KOPT-K1 (cell line): ENCODE data around the gene TM2D3.
"Not testable (repeated sequence)": the region's sequence is repeated elsewhere in the genome, so short reads cannot be mapped to it uniquely, and the experiment has no call there.

Experiments used
- H3K27ac ChIP-seq: fragments of 200-600 bp; sonication (generic); 2 replicates; pipeline ENCODE4 v1.5.1; 2016; ENCODE audit warnings: antibody characterized with exemption, mild to moderate bottlenecking, low read depth, low read length; ENCODE audit not compliant: poor library complexity, severe bottlenecking
- H3K36me3 ChIP-seq: fragments of 200-600 bp; sonication (generic); 2 replicates; pipeline ENCODE4 v1.5.1; 2017; ENCODE audit warnings: antibody characterized with exemption, mild to moderate bottlenecking, low read length, moderate library complexity; ENCODE audit not compliant: insufficient read depth
- H3K9me3 ChIP-seq: fragments of 200-600 bp; sonication (generic); 2 replicates; pipeline ENCODE4 v1.5.1; 2017; ENCODE audit warnings: antibody characterized with exemption, low read length, mild to moderate bottlenecking; ENCODE audit not compliant: insufficient read depth, poor library complexity, severe bottlenecking

The TM2D3 gene

DNA sequence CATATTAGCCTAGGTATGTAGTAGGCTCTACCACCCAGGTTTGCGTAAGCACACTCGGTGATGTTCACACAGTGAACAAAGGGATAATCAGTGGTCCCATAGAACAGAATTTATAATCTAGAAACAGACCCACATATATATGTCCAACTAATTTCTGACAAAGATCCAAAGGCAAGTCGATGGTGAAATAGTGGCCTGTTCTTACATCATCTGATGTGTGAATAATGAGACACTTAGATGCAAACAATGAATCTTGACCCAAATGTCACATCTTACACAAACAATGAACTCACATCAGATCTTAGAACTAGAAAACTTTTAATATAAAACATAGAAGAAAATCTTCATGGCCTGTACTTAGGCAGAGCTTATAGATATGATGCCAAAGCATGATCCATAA, 17.6 kb upstream of the TM2D3 start:
- H3K27ac ChIP-seq: no peak overlapping the region
- no peaks in the 10 kb centered on the region for H3K9me3 ChIP-seq
- H3K36me3 ChIP-seq: peaks cover 31% of the 10 kb centered on the region

DNA sequence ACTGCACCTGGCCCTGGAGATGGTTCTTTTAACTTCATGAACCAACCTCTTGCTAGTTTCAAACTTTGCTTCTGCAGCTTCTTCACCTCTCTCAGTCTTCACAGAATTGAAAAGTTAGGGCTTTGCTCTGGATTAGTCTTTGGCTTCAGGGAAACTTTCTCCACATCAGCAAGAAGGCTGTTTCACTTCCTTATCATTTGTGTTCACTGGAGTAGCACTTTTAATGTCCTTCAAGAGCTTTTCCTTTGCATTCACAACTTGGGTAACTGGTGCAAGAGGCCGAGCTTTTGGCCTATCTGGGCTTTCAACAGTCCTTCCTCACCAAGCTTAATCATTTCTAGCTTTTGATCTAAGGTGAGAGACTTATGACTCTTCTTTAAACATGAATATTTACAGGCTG, 15.7 kb upstream of the TM2D3 start:
- H3K27ac ChIP-seq: no peak overlapping the region
- no peaks in the 10 kb centered on the region for H3K9me3 ChIP-seq
- peaks cover 22% of the 10 kb centered on the region for H3K36me3 ChIP-seq

DNA sequence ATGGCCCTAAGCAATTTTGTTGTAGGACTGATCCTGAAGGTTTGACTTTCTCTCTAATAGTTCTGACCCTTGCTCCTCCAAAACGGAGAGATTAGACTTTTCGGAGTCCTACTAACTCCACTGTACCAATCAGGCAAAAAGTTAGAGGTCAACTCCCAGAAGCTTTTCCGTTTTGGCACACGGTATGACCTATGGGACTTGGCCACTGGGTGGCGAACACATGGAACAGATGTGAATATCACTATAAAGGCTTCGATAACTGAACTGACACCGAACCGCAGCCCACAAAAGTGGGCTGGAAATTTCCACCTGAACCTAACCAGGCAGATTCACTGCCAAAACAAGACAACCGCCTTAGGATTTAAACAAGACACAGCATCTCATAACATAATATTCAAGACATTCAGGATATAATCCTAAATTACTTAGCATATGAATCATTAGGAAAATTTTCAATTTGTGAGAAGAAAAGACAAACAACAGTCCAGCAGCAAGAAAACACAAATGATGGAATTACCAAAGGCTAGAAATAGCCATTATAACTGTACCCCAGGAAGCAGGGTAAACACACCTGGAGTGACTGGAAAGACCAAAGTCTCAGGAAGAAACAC, 12.2 kb upstream of the TM2D3 start:
- H3K36me3 ChIP-seq: peaks cover 12% of the 10 kb centered on the region; the same call in 1 of the 2 replicates
- no peak overlapping the region for H3K27ac ChIP-seq
- H3K9me3 ChIP-seq: no peaks in the 10 kb centered on the region

DNA sequence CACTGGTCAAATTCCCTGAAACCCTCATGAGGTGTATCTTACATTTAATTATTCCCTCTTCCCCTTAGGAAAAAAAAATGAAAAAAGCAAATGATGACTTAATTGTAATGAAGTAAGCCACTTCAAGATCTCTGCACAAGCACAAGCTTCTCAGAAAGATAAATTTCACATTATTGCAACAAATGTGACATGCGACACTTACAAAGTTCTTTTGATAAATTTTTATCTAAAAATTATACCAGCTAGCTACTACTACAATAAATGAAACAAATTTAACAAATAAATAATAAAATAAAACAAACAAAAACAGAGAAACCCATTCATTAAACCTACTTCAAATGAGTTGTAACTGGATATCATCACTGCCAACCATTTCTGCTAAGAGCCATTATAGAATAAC, 10.0 kb upstream of the TM2D3 start:
- Histone ChIP-seq H3K27ac (no peak overlapping the region), H3K36me3 (peaks cover 4% of the 10 kb centered on the region; the same call in 1 of the 2 replicates), H3K9me3 (no peaks in the 10 kb centered on the region)

DNA sequence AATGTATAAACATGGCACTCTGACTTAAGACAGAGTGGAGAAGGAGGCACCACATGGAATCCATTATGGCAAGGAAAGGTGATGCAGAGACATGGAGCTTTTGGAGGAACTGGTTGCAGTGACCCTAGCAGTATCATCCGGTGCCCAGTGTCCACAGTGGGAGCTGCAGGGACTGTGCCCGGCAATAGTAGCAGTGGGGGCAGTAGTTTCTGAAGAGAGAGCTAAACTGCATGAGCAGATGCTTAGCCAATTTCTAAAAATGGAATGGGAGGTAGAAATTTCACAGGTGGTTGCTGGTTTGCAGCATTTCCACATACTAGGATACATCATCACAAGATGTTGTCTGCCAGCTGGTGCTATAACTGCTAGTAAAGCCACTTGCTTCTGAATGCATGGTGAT, 7.8 kb upstream of the TM2D3 start:
- Histone ChIP-seq H3K36me3 (no peaks in the 10 kb centered on the region; the same call in 1 of the 2 replicates), H3K27ac (no peak overlapping the region), H3K9me3 (no peaks in the 10 kb centered on the region)

DNA sequence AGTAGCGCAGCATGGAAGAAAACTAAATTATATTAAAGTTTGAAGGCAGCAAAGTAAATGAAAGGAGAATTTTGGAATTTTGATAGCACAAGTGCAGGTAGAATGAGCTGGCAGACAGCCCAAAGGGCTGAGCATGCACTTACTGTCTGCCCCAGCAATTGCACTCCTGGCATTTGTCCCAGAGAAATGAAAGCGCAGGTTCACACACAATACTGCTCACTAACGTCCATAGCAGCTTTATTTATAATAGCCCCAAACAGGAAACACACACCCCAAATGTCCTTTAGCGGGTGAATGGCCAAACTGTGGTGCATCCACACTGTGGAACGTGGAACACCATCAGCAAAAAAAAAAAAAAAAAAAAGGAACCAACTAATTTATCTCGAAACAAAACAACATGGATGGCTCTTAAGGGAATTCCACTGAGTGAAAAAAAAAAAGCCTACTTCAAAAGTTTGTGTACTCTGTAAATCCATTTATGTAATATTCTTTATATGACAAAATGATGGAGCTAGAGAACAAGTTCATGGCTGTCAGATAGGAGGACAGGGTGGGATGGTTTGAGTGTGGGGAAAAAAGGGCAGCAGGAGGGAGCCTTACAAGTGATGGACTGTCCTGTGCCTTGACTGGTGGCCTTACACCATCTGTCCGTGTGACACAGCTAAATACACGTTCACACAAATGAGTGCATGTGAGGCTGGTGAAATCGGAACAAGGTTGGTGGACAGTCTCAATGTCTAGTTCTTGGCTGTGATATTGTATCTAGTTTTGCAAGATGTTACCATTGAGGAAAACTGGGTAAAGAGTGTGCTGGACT, 6.0 kb upstream of the TM2D3 start:
- Histone ChIP-seq H3K9me3 (no peaks in the 10 kb centered on the region), H3K36me3 (no peaks in the 10 kb centered on the region; the same call in 1 of the 2 replicates), H3K27ac (no peak overlapping the region)

DNA sequence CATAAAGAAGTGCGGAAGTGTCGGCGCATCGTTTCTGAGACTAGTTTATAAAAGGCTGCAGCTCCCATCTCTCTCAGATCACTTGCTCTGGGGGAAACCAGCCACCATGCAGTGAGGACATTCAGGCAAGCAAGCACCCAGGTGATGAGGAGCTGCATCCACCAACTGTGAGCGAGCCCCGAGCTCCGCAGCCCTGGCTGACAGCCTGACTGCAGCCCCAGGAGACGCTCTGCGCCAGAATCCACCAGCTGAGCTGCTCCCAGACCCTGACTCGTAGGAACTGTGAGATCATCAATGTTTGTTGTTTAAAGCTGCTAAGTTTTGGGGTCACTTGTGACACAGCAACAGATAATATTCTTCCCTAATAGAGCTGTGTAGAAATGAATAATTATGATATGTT, 5.0 kb upstream of the TM2D3 start:
- no peaks in the 10 kb centered on the region; the same call in 1 of the 2 replicates for H3K36me3 ChIP-seq
- no peaks in the 10 kb centered on the region for H3K9me3 ChIP-seq
- no peak overlapping the region for H3K27ac ChIP-seq

DNA sequence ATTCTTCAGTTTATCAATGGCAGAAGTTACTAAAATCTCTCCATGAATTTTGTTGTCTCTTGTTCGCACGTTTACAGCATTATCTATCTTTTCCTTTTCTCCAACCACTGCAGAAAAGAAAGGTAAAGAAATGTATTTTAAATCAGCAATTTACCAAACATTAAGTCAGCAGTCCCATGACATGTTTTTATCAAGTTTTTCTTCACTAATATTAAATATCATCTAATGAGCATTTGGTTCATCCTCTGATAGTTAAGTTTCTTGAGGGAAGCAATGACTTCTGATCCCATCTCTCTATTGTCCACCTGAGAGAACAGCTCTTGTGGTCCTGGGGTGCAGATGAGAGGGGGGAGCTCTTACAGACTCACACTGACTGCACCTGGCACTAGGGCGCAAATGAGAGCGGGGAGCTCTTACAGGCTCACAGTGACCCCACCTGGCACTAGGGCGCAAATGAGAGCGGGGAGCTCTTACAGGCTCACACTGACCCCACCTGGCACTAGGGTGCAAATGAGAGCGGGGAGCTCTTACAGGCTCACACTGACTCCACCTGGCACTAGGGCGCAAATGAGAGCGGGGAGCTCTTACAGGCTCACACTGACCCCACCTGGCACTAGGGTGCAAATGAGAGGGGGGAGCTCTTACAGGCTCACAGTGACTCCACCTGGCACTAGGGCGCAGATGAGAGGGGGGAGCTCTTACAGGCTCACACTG, 2.6 kb upstream of the TM2D3 start:
- not testable (repeated sequence) for H3K9me3 ChIP-seq, H3K36me3 ChIP-seq, H3K27ac ChIP-seq

DNA sequence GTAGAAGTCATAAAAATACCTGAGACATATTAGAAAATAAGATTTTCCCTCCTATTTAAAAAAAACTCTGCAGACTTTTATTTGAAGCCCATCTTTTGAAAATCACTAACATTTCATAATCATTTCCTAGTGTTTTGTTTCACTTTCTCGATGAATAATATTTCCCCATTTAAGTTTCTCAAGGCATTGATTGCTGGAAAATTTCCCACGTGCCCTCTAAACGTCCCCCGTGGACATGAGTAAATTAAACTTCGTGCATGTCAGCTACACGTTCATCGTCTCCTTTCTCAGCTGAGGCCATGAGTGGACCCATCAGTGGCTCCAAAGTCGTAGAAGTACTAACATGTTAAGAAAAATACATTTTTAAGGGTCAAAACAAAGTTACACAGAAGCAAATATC, 2.0 kb upstream of the TM2D3 start:
- peaks cover 11% of the 10 kb centered on the region for H3K36me3 ChIP-seq
- H3K9me3 ChIP-seq: no peaks in the 10 kb centered on the region
- H3K27ac ChIP-seq: no peak overlapping the region

DNA sequence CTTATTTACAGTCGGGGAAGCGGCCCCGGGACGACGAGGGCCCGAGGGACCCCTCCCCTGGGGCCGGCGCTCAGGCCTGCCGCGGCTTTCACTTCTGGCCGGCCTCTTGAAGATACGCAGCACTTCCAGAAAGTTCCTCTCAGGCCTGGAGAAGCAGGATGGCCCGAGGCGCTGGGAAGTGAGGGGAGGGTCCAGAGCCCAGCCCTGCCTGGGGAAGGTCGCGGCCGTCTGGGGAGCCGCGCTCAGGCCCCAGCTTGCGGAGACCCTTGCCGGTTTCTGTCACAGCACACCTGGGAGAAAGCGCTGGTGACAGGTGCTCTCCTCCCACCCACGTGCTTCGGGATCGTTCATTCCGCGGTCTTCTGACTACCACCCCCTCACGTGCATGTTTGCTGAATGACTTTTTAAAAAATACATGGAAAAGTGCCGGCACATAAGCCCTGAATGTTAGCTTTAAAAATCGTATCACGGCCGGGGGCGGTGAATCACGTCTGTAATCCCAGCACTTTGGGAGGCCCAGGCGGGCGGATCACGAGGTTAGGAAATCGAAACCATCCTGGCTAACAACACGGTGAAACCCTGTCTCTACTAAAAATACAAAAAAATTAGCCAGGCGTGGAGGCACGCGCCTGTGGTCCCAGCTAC, 727 bp upstream of the TM2D3 start:
- Histone ChIP-seq H3K9me3 (no peaks in the 10 kb centered on the region), H3K36me3 (peaks cover 23% of the 10 kb centered on the region), H3K27ac (peak overlapping the region; percentile 84)

DNA sequence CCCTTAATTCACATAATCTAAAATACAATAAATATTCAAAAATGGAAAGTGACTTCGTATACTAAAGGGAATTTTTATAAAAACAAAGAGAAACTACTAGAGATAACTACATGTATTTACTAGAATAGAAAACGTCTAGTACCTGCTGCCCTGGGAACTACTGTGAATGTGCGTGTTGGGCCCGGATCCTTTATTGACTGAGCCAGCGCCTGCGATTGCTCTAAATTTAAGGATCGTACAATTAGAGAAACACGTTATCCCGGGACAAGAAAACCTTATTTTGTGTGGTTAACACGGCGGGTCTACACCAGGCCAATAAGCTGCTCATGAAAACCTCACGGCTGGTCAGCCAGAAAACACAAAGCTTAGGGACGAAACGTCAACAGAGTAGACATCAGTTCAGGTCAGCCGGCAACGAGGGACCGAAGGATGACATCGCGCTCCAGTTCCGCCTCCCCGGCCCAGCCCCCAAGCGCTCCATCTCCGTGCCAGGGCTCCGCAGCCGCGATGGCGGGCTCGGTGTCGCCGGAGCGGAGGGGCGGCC, 555 bp downstream of the TM2D3 start:
- peak overlapping the region; percentile 84 for H3K27ac ChIP-seq
- H3K36me3 ChIP-seq: peaks cover 34% of the 10 kb centered on the region
- H3K9me3 ChIP-seq: no peaks in the 10 kb centered on the region

DNA sequence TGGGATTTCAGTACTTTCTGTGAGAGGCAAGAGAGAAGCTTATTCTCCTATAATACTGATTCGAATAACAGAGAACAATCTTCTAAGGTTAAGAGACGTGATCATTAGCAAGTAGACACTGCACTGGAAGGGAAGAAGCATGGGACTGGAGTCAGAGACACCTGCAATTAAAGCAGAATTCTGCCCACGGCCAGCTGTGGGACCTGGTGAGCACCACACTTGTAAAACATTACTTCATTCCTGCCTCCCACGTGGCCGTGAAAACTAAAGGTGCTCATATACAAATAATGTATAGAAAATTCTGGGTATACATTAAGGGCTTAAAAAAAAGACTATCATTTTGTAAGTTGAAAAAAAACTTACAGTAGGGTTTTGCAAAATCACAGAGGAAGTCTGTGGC, 2.0 kb downstream of the TM2D3 start:
- Histone ChIP-seq H3K36me3 (peaks cover 49% of the 10 kb centered on the region), H3K27ac (no peak overlapping the region), H3K9me3 (no peaks in the 10 kb centered on the region)

DNA sequence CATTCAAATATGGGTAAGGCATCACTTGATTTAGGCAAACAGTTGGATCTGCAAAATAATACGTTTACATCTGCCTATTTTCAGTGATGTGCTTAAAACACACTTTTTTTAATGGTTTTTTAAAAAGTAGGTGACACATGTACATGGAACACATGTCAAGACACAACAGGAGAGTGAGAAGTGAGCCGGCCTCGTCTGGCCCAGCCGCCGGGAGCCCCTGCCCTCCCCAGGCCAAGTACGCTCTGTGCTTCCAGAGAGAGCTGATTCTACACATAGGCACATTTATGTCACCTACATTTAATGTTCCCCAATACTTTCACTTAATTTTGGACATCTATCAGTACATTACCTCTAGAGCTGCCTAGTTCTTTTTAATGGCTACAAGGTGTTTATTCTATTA, 3.8 kb downstream of the TM2D3 start:
- peaks cover 67% of the 10 kb centered on the region for H3K36me3 ChIP-seq
- H3K9me3 ChIP-seq: no peaks in the 10 kb centered on the region
- H3K27ac ChIP-seq: no peak overlapping the region

DNA sequence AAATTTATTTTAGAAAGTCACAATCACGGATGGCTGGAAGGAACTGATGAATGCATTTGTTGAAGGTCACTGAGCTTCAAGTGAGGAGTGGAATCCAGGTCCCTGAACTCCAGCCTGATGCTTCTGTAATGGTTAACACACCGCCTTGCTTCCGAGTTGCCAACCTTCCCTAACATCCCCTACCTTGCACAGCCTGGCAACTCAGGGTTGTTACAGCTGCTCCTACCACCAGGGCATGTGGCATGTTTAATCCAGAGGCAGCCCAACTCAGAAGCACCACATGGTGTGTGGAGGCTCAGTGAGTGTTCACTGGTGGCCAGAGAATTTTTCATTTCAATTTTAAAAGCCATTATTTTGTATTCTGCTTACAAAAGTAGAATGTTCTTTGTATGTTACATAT, 4.9 kb downstream of the TM2D3 start:
- Histone ChIP-seq H3K27ac (no peak overlapping the region), H3K9me3 (no peaks in the 10 kb centered on the region), H3K36me3 (peaks cover 78% of the 10 kb centered on the region)

DNA sequence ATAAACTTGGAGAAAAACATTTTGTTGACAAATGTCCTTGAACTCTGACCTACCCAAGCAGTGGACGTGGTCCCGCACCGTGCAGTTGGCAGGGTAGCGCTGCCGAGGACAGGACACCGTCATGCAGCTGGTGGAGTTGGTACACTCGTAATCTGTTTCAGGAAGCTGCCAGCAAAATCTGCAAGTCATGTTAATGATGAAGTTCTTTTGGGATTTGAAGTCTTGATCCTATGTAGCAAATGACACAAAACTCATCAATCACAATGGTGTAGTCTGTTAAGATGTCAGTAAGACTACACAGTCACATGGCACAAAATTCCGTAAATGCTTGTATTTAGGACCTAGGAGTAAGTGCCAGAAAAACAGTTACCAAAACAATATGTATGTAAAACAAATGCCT, 5.5 kb downstream of the TM2D3 start:
- Histone ChIP-seq H3K27ac (no peak overlapping the region), H3K9me3 (no peaks in the 10 kb centered on the region), H3K36me3 (peaks cover 82% of the 10 kb centered on the region)
